GM19452 (cell line): ENCODE measurements around the gene ADGRD2.

Experiments
- ATAC-seq: cut with Tn5 transposase; IDR thresholded peaks from one replicate; pipeline ENCODE4 v1.9.1; 2021; ENCODE audit not compliant: unreplicated experiment

ADGRD2 gene

GRCh38 chr9:124477648-124478285 lies 27.5 kb downstream of the ADGRD2 start:
- no peak for ATAC-seq

GRCh38 chr9:124478354-124478753 lies 28.1 kb downstream of the ADGRD2 start:
- ATAC-seq = no peak

- no peak for ATAC-seq
Measured at GRCh38 chr9:124479371-124479770, 29.1 kb downstream of the ADGRD2 start.

- ATAC-seq = no peak
Measured at GRCh38 chr9:124479947-124480620, 29.8 kb downstream of the ADGRD2 start.

GRCh38 chr9:124480621-124480981 lies 30.4 kb downstream of the ADGRD2 start:
- ATAC-seq = no peak

GRCh38 chr9:124481115-124481514 lies 30.9 kb downstream of the ADGRD2 start:
- ATAC-seq = no peak

- no peak for ATAC-seq
Measured at GRCh38 chr9:124482431-124483031, 32.3 kb downstream of the ADGRD2 start.

- no peak for ATAC-seq
Measured at GRCh38 chr9:124483481-124483880, 33.2 kb downstream of the ADGRD2 start.

- no peak for ATAC-seq
Measured at GRCh38 chr9:124485201-124485600, 35.0 kb downstream of the ADGRD2 start.

GRCh38 chr9:124485936-124486335 lies 35.7 kb downstream of the ADGRD2 start:
- no peak for ATAC-seq

- no peak for ATAC-seq
Measured at GRCh38 chr9:124486778-124487259, 36.6 kb downstream of the ADGRD2 start.

GRCh38 chr9:124487260-124488182 lies 37.3 kb downstream of the ADGRD2 start:
- no peak for ATAC-seq

GRCh38 chr9:124488641-124489210 lies 38.5 kb downstream of the ADGRD2 start:
- ATAC-seq = no peak

GRCh38 chr9:124489222-124489621 lies 39.0 kb downstream of the ADGRD2 start:
- no peak for ATAC-seq

- ATAC-seq = no peak
Measured at GRCh38 chr9:124490004-124490403, 39.8 kb downstream of the ADGRD2 start.

- ATAC-seq = no peak
Measured at GRCh38 chr9:124491049-124491975, 41.1 kb downstream of the ADGRD2 start.

- ATAC-seq = no peak
Measured at GRCh38 chr9:124492818-124493217, 42.6 kb downstream of the ADGRD2 start.

GRCh38 chr9:124493218-124493617 lies 43.0 kb downstream of the ADGRD2 start:
- no peak for ATAC-seq

GRCh38 chr9:124493794-124494479 lies 43.7 kb downstream of the ADGRD2 start:
- ATAC-seq = no peak
